CD4-positive, alpha-beta T cell treated with Interleukin-21 for 1 hour (primary cell): ENCODE results near the gene TANC2.

ENCODE experiments used
- DNase-seq: peaks from one replicate; pipeline ENCODE4 v3.0.0-alpha.2; 2020

The TANC2 gene

DNA sequence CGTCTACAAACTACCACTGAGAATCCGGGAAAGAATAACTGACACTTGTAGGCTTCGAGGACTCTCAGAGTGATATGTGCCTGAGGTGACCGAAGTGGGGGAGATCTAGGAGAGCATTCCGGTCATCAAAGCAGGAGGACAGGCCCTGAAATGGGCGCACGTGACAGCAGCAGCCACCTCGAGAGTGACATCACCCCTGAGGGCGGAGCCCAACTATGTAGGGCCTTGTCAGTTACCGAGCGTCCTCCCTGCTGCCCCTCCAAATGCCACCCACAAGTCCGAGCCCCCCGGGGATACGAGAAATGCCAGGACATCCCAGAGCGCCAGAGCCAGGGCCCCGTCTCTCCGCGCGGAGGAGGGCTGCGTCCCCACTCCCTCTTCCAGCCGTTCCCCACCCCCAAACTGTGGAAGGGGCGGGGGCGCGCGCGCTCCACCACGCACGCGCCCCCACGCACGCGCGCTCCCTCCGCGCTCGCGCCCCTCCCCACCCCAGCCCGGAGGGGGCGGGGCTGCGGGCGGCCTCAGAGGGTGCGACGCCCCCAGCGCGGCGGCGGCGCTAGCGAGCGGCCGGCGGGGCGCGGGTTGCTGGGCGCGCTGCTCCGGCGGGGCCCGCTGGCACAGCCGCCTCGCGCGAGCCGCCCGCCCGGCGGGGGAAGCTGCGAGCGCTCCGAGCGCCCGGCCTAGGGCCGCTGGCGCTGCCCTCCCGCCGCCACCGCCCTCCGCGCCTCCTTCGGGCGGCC is at the start of gene TANC2:
TANC2 (plus strand) TSS at position 550 of the 740 bp plus-strand sequence. CDS start 43,325 bp downstream, outside the sequence.
- DNase-seq = peak; percentile 90

DNA sequence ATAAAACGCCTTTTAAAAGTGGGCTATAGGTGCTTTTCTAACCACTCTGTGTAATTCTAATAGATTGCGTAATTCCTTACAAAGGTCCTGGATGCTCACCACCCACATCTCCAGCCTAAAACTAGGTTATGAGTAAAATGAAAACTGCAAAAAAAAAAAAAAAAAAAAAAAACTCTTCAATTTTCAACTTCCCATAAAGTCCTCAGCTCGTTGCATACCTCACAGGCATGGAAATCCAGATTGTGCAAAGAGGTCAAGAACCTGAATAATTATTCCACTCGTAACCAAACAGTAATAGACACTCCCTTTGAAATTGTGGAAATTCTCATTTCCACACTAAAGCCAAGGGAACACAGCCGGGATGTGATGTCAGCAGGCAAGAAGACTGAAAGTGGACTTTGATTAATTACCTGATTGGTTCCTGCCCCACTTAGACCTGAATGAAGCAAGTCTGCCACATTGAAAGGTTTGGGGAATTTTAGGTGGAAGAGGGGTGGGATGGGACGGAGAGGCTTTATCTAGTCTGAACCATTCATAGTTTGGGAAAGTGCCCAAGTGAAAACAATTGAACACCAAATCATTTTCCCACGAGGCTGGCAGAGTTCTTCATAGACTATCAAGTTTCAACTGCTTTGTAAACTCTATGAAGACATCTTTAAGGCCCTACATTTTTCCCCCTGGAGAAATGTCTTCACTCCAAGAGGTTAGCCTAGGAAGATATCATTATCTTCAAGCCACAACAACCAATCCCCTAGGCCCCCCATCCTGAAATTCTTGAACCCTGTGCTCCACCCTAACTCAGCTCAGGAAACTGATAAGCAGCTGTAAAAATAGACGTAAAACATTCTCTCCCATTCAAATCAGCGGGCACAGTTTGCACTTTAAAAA is 49.1 kb upstream of the TANC2 start:
- DNase-seq = no peak

DNA sequence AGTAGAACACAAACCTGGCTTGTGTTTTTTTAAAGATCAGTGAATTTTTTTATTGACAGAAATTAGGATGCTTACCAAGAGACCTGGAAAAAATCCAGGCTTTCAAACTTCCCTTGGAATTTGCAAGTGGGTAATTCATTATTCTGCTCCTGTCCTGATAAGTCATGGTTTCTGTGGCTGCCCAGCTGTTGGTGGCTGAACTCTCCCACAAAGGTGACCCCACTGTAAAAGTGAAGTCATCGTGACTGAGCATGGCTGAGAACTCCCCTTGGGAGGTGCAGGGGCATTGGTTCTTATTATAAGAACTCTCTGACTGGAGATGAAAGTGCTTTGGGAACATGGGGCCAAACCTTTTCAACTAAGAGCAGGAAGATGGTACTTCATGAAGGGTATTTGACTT is 46.6 kb upstream of the TANC2 start:
- DNase-seq = no peak

DNA sequence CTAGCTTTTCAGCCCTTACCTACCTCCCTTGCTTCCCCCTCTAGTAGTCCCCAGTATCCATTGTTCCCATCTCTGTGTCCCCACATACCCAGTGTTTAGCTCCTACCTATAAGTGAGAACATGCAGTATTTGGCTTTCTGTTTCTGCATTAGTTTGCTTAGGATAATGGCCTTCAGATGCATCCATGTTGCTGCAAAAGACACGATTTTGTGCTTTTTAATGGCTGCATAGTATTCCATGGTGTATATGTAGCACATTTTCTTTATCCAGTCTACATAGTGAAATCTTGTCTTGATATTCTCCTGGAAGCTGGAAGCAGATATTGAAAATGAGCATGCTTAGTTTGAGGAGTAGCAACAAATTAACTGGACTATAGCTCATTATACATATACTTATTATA is 45.7 kb upstream of the TANC2 start:
- no peak for DNase-seq

DNA sequence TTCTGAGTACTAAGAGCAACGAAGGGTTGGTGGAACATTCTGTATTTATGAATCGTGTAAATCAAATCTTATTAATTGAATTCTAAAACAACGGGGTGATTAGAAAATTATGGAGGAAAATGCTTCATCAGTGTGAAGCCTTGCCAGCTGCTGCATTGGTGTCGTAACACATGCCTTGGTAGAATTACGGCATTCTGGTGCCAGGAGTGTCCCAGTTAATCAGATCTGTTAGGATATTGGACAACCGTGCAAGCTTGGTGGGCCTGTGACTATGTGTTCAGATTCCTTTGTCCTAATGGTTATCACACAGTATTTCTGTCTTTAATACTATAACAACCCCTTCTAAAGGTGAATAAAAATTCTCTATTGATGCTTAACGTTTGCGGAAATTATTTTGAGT is 44.2 kb upstream of the TANC2 start:
- no peak for DNase-seq

DNA sequence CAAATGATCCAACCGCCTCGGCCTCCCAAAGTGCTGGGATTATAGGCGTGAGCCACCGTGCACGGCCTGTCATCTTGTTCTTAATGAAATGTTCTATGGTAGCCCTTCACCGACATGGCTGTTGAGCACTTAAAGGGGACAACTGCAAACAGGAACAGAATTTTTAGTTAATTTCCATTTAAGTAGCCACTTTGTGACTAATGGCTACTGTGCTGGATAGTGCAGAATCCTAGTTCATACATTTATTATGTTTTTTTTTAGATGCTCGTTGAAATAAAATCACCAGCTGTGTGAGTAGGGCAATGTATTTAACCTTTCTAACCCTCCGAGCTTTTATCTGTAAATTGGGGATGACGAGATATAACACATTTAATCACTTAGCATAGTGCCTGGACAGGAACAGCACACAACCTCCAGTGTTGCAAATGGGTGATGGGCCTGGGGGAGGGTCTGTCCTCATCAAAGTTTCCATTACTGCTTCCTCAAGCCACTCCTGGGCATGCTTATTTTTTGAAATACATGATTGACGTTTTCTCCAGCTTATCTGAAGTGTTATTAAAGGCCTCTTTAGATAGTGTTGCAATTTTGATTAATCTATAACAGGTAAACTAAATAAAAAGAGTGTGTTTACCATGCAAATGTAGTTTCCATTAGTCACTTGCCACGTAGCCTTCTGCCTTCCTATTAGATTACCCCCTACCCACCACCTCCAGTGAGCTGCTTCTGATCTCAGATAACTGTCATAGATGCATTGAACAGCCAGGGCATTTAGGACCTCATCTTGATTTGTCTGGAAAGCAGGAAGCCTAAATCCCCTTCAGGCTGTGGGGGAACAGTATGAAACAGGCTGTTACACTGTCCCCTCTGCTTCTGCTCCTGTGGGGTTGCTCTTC is 42.5 kb upstream of the TANC2 start:
- DNase-seq = no peak

DNA sequence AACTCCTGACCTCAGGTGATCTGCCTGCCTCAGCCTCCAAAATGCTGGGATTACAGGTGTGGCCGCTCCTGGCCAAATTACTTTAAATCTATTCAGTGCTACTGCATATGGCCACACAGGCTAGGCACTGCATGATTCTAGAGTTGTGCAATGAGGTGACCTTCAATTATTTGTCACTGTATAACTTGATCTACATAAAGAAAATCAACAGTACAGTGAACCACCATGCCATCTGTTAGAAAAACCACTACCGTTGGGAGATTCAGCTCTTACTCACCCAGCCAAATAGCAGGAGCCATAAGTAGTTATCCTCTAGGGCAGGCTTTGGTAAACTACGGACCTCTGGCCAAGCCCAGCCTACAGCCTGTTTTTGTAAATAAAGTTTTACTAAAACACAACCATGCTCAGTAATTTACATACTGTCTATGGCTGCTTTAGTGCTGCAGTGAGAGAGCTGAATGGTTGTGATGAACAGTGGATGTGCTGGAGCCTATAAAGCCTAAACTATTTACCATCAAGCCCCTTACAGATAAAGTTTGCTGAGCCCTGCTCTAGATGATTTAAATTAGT is 40.7 kb upstream of the TANC2 start:
- DNase-seq = no peak

DNA sequence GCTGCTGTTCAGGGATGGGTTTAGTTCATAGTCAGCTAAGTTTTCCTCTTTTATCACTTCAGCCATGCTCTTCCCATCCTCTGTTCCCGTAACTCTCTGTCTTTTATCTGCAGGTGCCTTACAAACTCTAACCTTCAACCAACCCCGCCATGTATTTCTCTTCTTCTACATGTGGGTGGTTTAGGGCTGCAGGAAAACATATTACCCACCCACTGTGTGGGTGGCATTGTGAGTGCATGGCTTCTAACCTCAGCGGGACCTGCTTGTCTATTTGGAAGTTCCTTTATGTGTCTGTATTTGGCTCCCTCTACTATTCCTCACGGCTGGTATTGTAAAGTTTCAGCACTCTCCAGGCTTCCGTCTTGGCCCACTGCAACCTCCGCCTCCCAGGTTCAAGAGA is 39.0 kb upstream of the TANC2 start:
- no peak for DNase-seq

DNA sequence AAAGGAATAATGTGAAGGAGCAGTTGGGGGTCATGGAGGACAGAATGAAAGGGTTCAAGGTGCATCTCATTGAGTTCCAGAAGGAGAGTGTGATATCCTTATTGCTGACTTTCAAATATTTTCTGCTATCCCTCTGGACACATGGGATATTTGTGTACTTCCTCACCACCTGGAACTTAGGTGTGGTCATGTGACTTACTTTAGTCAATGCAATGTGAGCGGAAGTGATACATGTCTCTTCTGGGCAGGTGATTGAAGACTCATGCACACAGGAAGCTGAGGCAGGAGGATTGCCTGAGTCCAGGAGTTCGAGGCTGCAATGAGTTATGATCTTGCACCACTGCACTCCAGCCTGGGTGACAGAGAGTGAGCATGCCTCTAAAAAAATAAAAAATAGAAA is 36.7 kb upstream of the TANC2 start:
- DNase-seq = no peak

DNA sequence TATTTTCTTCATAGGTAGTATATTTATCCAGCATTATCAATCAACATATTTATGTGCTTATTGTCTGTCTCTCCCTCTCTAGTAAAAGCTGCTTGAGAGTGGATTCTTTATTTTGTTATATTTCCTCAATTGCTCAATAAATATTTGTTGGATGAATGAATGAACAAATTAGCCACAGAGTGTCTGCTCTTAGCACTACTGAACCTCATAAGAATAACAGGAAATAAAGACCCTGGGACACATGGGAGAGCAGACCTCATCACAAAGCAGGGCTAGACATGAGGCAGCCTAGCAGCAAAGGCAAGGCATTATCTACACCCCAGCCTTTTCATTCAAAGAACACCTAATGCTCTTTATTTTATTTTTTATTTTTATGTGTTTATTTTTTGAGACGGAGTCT is 34.9 kb upstream of the TANC2 start:
- no peak for DNase-seq

DNA sequence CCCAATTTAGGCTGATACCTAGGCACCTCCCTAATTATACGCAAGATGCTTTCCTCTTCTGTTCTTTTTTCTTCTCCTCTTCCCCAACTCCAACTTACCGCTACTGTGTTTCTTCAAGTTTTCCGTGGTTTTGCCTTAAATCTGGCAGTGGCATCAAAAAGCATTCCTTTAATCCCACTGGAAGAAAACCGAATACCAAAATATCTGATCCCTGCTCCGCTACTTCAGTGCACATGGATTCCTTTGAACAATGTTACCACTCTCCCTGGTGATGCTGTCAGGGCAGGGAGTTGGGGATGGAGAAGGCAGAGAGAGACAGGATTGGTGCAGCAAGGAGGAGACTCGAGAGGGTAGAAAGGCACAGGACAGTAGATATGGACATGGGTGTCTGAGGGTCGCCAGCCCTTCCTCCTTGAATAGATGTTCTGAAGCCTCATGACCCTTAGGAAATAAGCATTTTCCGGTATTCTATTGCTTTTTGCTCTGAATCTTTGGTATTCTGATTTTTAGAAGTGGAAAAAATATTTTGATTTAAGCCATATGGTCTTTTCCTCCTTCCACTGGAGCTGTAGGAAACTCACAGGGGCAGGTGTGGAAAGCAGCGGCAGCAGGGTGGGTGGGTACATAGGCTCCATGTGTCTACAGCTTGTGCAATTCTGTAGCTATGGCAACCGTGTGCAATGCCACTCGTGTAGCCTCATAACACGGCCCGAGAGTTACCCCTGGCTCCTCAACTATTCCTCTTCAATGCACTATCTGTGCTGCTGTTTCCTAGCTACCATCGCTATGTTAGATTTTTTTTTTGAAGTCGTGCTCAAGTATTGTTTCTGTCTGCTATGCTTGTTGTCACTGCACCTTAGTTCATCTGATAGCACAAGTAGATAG is 32.3 kb upstream of the TANC2 start:
- DNase-seq = no peak

DNA sequence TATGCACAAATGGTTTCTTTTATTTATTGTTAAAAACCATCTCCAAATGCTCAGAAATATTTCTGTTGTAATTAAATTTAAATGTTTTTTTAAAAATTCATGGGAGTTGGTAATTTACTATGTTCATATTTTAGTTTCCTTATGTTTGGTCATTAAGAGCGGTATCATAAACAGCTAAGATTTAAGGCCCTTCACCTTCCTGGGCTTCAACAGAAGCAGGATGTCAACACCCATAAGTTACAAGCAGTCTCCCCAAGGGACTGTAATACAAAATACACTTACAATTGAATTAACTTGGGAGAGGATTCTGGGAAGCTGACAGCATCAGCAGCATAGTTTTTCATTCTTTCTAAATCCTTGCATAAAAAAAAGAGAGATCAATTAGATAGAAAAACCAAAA is 30.9 kb upstream of the TANC2 start:
- no peak for DNase-seq

DNA sequence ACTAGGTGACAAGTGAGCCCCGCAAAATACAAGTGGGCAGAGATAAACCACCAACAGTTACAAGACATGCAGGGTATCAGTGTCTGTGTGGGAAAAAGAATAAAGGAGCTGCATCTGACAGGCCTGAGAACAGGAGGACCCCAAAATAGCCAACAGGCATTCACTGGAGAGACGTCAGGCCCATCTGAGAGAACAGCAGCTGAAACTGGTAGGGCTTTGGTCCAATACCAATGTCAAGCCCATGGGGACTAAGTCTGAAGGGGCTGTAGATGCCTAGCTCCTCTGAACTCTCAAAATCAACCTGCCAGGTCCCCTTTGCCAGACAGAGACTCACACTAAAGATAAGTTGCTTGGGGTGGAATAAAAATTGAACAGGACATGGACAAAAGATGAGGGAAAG is 30.5 kb upstream of the TANC2 start:
- DNase-seq = no peak

DNA sequence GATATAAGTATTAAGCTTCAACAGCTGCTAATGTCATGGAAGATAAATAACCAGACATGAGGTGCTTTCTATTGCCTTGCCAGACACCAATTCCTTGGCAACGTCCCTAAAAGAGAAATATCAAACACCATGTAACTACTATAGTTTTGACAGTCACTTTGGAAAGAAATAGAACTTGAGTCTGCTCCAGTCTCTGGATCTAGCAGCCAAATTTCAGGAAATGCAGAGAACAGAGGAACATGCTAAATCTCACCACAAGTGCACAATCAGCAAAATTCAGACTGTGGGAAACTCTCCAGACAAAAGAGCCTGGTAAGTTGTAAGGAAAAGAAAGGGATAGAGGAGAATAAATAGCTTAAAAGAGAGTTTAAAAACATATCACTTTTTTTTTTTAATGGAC is 28.4 kb upstream of the TANC2 start:
- DNase-seq = no peak

DNA sequence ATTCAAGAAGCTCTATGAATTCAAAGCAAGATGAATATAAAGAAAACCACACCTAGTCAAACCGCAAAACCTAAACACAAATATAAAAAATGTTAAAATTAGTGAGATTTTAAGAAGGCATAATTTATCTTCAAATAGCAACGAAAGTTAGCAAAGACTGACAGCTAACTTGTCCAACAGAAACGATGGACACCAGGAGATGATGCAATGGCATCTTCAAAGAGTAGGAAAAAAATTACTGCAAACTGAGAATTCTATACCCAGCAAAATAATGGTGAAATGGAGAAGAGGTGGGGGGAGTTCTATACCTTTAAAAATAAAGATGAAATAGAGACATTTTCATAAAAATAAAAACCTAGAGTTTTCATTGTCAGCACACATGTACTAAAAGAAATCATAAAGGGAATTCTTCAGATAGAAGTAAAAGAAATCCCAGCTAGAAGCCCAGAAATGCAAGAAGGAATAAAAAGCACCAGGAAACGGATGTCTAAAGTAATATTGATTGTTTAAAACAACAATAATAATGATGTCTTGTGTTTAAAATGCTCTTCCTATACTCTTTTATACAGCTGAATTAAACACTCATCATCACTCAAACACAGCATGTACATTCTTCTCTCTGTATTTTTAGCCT is 24.6 kb upstream of the TANC2 start:
- no peak for DNase-seq

DNA sequence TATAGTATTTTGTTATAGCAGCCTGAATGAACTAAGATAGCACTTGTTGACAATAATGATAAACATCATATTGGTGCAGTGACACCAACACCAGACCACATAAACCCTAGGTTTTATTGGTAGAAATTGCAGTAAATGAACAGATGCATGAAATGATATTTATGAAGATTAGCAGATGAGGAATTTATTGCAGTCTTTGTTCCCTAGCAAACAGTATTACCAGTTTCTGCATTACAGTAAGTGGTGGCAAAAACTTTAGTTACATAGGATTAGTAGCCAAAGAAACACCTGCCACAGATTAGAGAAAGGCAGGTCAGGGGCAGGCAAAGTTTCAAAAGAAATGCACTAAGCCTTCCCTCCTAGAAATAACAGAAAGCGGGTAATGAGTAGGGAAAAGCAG is 17.7 kb upstream of the TANC2 start:
- no peak for DNase-seq

DNA sequence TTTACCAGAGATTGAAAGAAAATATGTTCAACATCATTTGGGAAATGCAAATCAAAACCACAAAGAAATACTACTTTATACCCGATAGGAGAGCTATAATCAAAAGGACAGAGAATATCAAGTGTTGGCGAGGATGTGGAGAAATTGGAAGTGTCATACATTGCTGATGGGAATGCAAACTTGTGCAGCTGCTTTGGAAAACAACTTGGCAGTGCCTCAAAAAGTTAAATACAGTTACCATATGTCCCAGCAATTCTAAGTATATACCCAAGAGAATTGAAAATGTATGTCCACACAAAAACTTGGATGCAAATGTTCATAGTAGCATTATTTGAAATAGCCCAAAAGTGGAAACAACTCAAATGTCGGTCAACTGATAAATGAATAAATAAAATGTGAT is 17.0 kb upstream of the TANC2 start:
- no peak for DNase-seq

DNA sequence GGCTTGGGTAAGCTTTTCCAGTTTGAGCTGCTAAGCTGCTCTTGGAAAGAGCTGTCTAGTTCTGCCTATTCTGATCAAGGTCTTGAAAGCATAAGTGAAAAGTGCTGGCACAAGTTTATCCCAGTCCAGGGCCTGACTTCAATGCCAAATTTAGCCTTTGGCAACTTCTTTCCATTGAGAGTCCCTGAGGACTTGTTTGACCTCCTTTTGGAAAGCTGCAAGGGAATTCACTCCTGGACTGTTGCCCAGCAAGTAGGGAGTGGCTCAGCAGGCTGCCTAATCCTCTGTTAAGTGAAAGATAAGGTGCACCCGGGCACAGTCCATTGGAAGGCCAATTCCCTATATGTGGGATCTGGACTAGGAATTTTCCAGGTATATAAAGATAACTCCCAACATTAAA is 16.0 kb upstream of the TANC2 start:
- DNase-seq = no peak

DNA sequence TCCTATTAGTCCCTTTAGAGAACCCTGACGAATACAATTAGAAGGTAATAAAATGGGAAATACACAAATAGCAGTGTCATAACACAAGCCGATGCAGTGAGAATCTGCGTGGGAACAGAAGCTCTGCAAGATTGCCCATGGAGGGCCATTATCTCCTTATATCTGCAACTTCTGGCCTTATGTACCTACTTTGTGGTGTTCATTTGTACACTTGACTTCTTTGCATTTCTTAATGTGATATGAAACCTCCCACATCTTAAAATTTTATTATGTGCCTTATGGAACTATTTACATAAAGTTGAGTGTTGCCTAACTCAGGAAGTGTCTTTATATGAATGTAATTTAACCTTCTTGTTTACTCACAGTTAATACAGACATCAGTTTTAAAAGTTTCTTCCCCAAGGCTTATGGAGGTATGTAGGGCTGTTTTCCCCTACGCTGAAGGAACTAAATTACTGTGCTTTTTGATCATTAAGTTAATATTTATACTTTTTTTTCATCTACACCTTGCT is 10.1 kb upstream of the TANC2 start:
- DNase-seq = no peak

DNA sequence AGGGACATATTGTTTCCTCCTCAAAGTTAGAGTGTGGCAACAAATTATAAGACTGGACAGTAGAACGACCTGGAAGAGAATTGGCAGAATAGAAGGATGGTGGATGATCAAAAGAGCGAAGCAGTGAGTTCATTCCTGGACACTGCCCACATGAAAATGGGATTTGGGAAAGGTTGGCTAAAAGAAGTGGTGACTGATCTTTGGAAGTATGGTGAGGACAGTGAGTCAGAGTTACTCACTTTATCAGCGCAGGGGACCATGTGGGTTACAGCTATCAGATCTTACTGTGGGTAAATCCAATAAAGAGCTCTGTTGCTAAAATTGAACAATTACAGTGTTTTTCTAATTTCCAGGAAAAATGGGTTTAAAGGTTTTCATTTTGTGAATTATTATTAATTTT is 2.7 kb upstream of the TANC2 start:
- DNase-seq = no peak

DNA sequence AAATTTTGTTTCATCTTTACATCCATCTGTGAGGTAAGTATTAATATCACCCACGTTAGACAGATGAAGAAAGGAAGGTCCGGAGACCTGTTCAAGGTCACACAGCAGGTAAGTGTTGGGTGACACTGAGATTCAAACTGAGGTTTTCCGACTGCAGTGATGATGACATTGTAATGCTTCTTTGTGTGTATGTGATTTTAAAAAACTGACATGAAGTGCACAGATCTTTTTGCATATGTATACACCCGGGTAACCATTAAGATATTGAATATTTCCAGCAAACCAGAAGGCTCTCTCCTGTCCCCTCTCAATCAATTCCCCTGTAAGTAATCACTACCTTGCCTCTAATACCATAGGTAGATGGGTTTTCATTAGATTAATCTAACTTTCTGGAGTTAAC is 1.5 kb upstream of the TANC2 start:
- no peak for DNase-seq
